ENCODE results near the gene DDX51.

Gene DDX51

DNA sequence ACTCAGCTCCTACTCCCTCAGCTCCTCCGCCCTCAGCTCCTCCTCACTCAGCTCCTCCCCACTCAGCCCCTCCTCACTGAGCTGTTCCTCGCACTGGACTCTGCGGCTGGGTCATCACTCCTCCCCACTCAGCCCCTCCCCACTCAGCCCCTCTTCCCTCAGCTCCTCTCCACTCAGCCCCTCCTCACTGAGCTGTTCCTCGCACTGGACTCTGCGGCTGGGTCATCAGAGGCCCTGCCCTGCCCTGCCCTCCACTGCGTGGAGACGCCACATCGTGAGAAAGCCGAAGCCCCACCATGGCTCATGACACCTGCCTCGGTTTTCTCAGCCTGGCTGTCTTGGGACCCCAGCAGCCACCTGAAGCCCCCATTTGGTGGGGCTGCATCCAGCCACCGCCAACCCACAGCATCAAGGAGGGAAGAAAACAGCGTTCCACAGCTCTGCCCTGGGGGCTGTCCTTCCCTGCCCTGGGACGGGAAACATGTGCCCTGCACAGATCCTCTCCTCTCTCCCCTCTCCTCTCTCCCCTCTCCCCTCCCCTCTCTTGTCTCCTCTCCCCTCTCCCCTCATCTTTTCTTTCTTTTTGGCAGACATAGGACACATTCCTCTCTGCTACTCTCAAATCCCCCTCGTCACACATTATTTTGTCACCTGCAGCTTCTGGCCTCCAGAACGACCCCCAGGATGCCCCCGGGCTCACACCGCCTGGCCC, 17.8 kb upstream of the DDX51 start:
- no peak overlapping the region for H3K9ac ChIP-seq
- H3K36me3 ChIP-seq (ENCODE audit: control insufficient read depth, insufficient read depth, low read length), result no peaks in the 10 kb centered on the region

GRCh38 chr12:132161036-132161781, 17.1 kb upstream of the DDX51 start:
- Histone ChIP-seq H3K9me3 (ENCODE audit: control insufficient read depth, low read length) (no peaks in the 10 kb centered on the region), H3K27me3 (ENCODE audit: control insufficient read depth, insufficient read depth, low read length) (no peaks in the 10 kb centered on the region), H3K4me3 (ENCODE audit: low read depth, low read length) (no peak overlapping the region), H3K4me2 (ENCODE audit: low read length) (no peak overlapping the region), H3K36me3 (ENCODE audit: control insufficient read depth, insufficient read depth, low read length) (no peaks in the 10 kb centered on the region), H2AFZ (no peak overlapping the region), H3K4me1 (no peaks in the 10 kb centered on the region), H3K27ac (no peak overlapping the region), H3K9ac (no peak overlapping the region), H3K79me2 (no peaks in the 10 kb centered on the region)
- TF ChIP-seq, protein P1, sequence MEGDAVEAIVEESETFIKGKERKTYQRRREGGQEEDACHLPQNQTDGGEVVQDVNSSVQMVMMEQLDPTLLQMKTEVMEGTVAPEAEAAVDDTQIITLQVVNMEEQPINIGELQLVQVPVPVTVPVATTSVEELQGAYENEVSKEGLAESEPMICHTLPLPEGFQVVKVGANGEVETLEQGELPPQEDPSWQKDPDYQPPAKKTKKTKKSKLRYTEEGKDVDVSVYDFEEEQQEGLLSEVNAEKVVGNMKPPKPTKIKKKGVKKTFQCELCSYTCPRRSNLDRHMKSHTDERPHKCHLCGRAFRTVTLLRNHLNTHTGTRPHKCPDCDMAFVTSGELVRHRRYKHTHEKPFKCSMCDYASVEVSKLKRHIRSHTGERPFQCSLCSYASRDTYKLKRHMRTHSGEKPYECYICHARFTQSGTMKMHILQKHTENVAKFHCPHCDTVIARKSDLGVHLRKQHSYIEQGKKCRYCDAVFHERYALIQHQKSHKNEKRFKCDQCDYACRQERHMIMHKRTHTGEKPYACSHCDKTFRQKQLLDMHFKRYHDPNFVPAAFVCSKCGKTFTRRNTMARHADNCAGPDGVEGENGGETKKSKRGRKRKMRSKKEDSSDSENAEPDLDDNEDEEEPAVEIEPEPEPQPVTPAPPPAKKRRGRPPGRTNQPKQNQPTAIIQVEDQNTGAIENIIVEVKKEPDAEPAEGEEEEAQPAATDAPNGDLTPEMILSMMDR (IDR thresholded peaks at IDR 0.05), result no peak

More for the DNA sequence above, 17.8 kb upstream of the DDX51 start:
- TF ChIP-seq, protein P1 (IDR thresholded peaks at IDR 0.05), result no peak
- no peaks in the 10 kb centered on the region for H3K9me3 ChIP-seq (ENCODE audit: control insufficient read depth, low read length)
- no peaks in the 10 kb centered on the region for H3K4me1 ChIP-seq
- H3K4me3 ChIP-seq (ENCODE audit: low read depth, low read length), result no peak overlapping the region
- H3K4me2 ChIP-seq (ENCODE audit: low read length), result no peak overlapping the region
- H3K27ac ChIP-seq, result no peak overlapping the region
- H3K79me2 ChIP-seq, result no peaks in the 10 kb centered on the region
- H3K27me3 ChIP-seq (ENCODE audit: control insufficient read depth, insufficient read depth, low read length), result no peaks in the 10 kb centered on the region
- H2AFZ ChIP-seq, result no peak overlapping the region

DNA sequence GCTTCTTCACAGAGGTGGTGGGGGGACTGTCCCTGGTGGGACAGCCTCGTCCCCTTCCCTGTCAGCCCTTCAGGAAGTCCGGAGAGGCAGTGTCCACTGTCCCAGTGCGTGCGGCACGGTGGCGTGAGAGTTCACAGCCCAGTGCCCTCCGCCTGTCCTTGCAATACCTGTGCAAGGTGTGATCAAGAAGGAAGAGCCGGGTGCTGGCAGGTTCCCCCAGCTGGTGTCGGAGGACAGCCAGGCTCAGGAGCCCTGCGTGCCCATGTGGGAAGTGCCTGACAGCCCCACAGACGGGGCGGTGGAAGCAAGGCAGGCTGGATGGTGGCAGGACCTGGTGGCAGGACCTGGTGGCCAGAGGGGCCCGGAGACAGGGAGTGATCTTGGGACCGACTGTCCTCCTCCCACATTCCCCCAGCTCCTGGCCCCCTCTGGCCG, 16.5 kb upstream of the DDX51 start:
- H3K9me3 ChIP-seq (ENCODE audit: control insufficient read depth, low read length), result no peaks in the 10 kb centered on the region
- TF ChIP-seq, protein P1 (IDR thresholded peaks at IDR 0.05), result no peak
- no peak overlapping the region for H3K4me2 ChIP-seq (ENCODE audit: low read length)
- no peak overlapping the region for H3K27ac ChIP-seq
- no peak overlapping the region for H3K9ac ChIP-seq
- no peak overlapping the region for H3K4me3 ChIP-seq (ENCODE audit: low read depth, low read length)
- H3K27me3 ChIP-seq (ENCODE audit: control insufficient read depth, insufficient read depth, low read length), result no peaks in the 10 kb centered on the region
- no peaks in the 10 kb centered on the region for H3K79me2 ChIP-seq
- no peaks in the 10 kb centered on the region for H3K36me3 ChIP-seq (ENCODE audit: control insufficient read depth, insufficient read depth, low read length)
- no peak overlapping the region for H2AFZ ChIP-seq
- H3K4me1 ChIP-seq, result no peaks in the 10 kb centered on the region

DNA sequence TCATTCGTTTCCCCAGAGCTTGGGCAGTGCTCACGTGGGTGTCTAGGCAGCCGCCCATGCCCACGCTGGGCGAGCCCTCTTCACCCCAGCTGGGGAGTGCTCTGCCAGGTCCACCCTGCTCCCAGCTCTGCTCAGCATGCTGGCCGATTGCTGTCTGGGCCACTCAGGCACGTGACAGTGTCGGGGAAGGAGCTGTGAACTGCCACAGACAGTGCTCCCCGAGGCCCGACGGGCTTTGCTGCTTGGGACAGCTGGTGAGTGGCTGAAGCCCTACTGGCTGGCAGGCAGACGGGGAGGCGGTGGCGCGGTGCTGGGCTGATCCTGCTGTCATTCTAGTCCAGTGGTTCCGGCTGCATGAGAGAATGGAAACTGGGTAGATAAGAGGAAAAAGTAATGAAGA, 15.9 kb upstream of the DDX51 start:
- Histone ChIP-seq H3K9me3 (ENCODE audit: control insufficient read depth, low read length) (no peaks in the 10 kb centered on the region), H3K4me1 (no peaks in the 10 kb centered on the region), H3K4me3 (ENCODE audit: low read depth, low read length) (no peak overlapping the region), H2AFZ (no peak overlapping the region), H3K79me2 (no peaks in the 10 kb centered on the region), H3K36me3 (ENCODE audit: control insufficient read depth, insufficient read depth, low read length) (no peaks in the 10 kb centered on the region), H3K4me2 (ENCODE audit: low read length) (no peak overlapping the region), H3K9ac (no peak overlapping the region), H3K27me3 (ENCODE audit: control insufficient read depth, insufficient read depth, low read length) (no peaks in the 10 kb centered on the region), H3K27ac (no peak overlapping the region)
- TF ChIP-seq, protein P1 (IDR thresholded peaks at IDR 0.05), result no peak

All from parathyroid adenoma (tissue), 2 donors.